ENCODE measurements around the gene TEX53.

TEX53 gene

GRCh38 chr9:114678795-114679194, 21.2 kb upstream of the TEX53 start:
- DNase-seq: no peak

GRCh38 chr9:114678130-114678529, 20.5 kb upstream of the TEX53 start:
- no peak for DNase-seq

- DNase-seq: peak; percentile 100
These were observed 19.8 kb upstream of the TEX53 start for GRCh38 chr9:114677418-114677817.

GRCh38 chr9:114676901-114677300, 19.3 kb upstream of the TEX53 start:
- no peak for DNase-seq

GRCh38 chr9:114674798-114675540, 17.4 kb upstream of the TEX53 start:
- DNase-seq: no peak

- no peak for DNase-seq
These were observed 16.6 kb upstream of the TEX53 start for GRCh38 chr9:114674076-114674797.

GRCh38 chr9:114671605-114672004, 14.0 kb upstream of the TEX53 start:
- no peak for DNase-seq

- DNase-seq: no peak
These were observed 12.4 kb upstream of the TEX53 start for GRCh38 chr9:114669961-114670360.

GRCh38 chr9:114668146-114668545, 10.5 kb upstream of the TEX53 start:
- no peak for DNase-seq

GRCh38 chr9:114666851-114667250, 9.2 kb upstream of the TEX53 start:
- DNase-seq: no peak

- no peak for DNase-seq
These were observed 8.8 kb upstream of the TEX53 start for GRCh38 chr9:114666401-114666800.

- DNase-seq: no peak
These were observed 6.6 kb upstream of the TEX53 start for GRCh38 chr9:114664181-114664580.

- peak; percentile 42 for DNase-seq
These were observed 4.7 kb upstream of the TEX53 start for GRCh38 chr9:114662081-114662989.

GRCh38 chr9:114656301-114656700, 1.3 kb downstream of the TEX53 start:
- no peak for DNase-seq

- peak; percentile 87 for DNase-seq
These were observed 1.9 kb downstream of the TEX53 start for GRCh38 chr9:114655689-114656088.

- DNase-seq: peak; percentile 75
These were observed 3.9 kb downstream of the TEX53 start for GRCh38 chr9:114653556-114654159.

GRCh38 chr9:114652776-114653555, 4.6 kb downstream of the TEX53 start:
- peak; percentile 45 for DNase-seq

GRCh38 chr9:114643896-114644295, 13.7 kb downstream of the TEX53 start:
- DNase-seq: peak; percentile 61

GRCh38 chr9:114643001-114643400, 14.6 kb downstream of the TEX53 start:
- DNase-seq: no peak

- DNase-seq: no peak
These were observed 15.6 kb downstream of the TEX53 start for GRCh38 chr9:114641967-114642366.

- no peak for DNase-seq
These were observed 19.2 kb downstream of the TEX53 start for GRCh38 chr9:114638404-114638803.

- no peak for DNase-seq
These were observed 23.2 kb downstream of the TEX53 start for GRCh38 chr9:114634387-114634786.

Measured in fibroblast of skin of right biceps (primary cell).